AG08396 (cell line): Measurements from ENCODE around the gene AGK.
"Not testable (repeated sequence)": the region's sequence is repeated elsewhere in the genome, so short reads cannot be mapped to it uniquely, and the experiment has no call there.

Source experiments
- DNase-seq: peaks from one replicate; pipeline ENCODE4 v3.0.0; 2012; ENCODE audit warnings: low spot score, mixed read lengths

The AGK gene

GRCh38 chr7:141551782-141552181 lies 572 bp downstream of the AGK start:
- DNase-seq, result no peak

GRCh38 chr7:141557360-141557759 lies 6.2 kb downstream of the AGK start:
- DNase-seq, result no peak

GRCh38 chr7:141557831-141558531 lies 6.8 kb downstream of the AGK start:
- DNase-seq, result peak; percentile 35

GRCh38 chr7:141558544-141559183 lies 7.5 kb downstream of the AGK start:
- no peak for DNase-seq

GRCh38 chr7:141559961-141560360 lies 8.8 kb downstream of the AGK start:
- DNase-seq, result no peak

GRCh38 chr7:141562036-141562435 lies 10.8 kb downstream of the AGK start:
- no peak for DNase-seq

- DNase-seq, result no peak
Measured at GRCh38 chr7:141562543-141562942, 11.3 kb downstream of the AGK start.

GRCh38 chr7:141562972-141563371 lies 11.8 kb downstream of the AGK start:
- no peak for DNase-seq

GRCh38 chr7:141563956-141564623 lies 12.9 kb downstream of the AGK start:
- no peak for DNase-seq

GRCh38 chr7:141567432-141567831 lies 16.2 kb downstream of the AGK start:
- no peak for DNase-seq

- no peak for DNase-seq
Measured at GRCh38 chr7:141568227-141568626, 17.0 kb downstream of the AGK start.

- DNase-seq, result no peak
Measured at GRCh38 chr7:141571059-141571458, 19.8 kb downstream of the AGK start.

GRCh38 chr7:141572175-141572574 lies 21.0 kb downstream of the AGK start:
- no peak for DNase-seq

GRCh38 chr7:141573511-141573910 lies 22.3 kb downstream of the AGK start:
- no peak for DNase-seq

- no peak for DNase-seq
Measured at GRCh38 chr7:141575164-141575563, 24.0 kb downstream of the AGK start.

- DNase-seq, result no peak
Measured at GRCh38 chr7:141575654-141576448, 24.6 kb downstream of the AGK start.

GRCh38 chr7:141577043-141577839 lies 26.0 kb downstream of the AGK start:
- no peak for DNase-seq

- DNase-seq, result not testable (repeated sequence)
Measured at GRCh38 chr7:141579953-141580352, 28.7 kb downstream of the AGK start.

- not testable (repeated sequence) for DNase-seq
Measured at GRCh38 chr7:141582063-141582462, 30.9 kb downstream of the AGK start.

GRCh38 chr7:141584935-141585334 lies 33.7 kb downstream of the AGK start:
- DNase-seq, result no peak
